Transverse colon (tissue), 4 donors: ENCODE data around the gene COL6A1. TPM values are rescaled to one million over a fixed set of nuclear protein-coding genes. Genes with fewer than 3 reads are reported as not detected.
"Not testable (repeated sequence)": the region's sequence is repeated elsewhere in the genome, so short reads cannot be mapped to it uniquely, and the experiment has no call there.

ENCODE experiments used
- DNase-seq: peaks from one replicate; pipeline ENCODE4 v3.0.0-alpha.2; 2019
- H3K27ac ChIP-seq, 4 donors: fragments of 200-600 bp; sonication (generic); 2 replicates each; pipeline ENCODE4 v1.5.1; 2016 to 2018; ENCODE audit warnings: inconsistent platforms in 4 of 4
- H3K27me3 ChIP-seq: fragments of 200-600 bp; sonication (generic); 2 replicates; pipeline ENCODE4 v1.5.1; 2017; ENCODE audit warnings: inconsistent platforms
- H3K36me3 ChIP-seq, 4 donors: fragments of 200-600 bp; sonication (generic); 2 replicates each; pipeline ENCODE4 v1.5.1; 2017 to 2019; ENCODE audit warnings: inconsistent platforms in 4 of 4
- H3K4me1 ChIP-seq, 4 donors: fragments of 200-600 bp; sonication (generic); 2 replicates each; pipeline ENCODE4 v1.5.1; 2017 to 2020; ENCODE audit warnings: inconsistent platforms in 4 of 4
- H3K4me3 ChIP-seq, 4 donors: fragments of 200-600 bp; sonication (generic); 1 replicate in 1 of 4; 2 replicates in 3 of 4; pipeline versions ENCODE4 v1.5.1 to v1.6.1; 2017 to 2019; ENCODE audit warnings: inconsistent platforms in 4 of 4
- H3K9me3 ChIP-seq, 2 donors: fragments of 200-600 bp; sonication (generic); 2 replicates each; pipeline ENCODE4 v1.5.1; 2017 to 2019; ENCODE audit warnings: inconsistent platforms in 2 of 2
- EP300 ChIP-seq: sonication (generic); formaldehyde crosslinking; IDR thresholded peaks from one replicate; pipeline ENCODE4 v1.6.1; 2017; ENCODE audit warnings: antibody characterized with exemption, low read depth
- POLR2A ChIP-seq: fragments of 450-650 bp; IDR thresholded peaks from one replicate; pipeline ENCODE4 v1.6.1; 2016; ENCODE audit warnings: antibody characterized with exemption, mild to moderate bottlenecking, moderate library complexity
- POLR2AphosphoS5 ChIP-seq, 3 donors: sonication (generic); formaldehyde crosslinking; IDR thresholded peaks; one replicate each; pipeline ENCODE4 v1.6.1; 2016; ENCODE audit warnings: antibody characterized with exemption in 3 of 3
- WGBS, 2 donors: methylation state at CpG; one replicate each; pipeline ENCODE4 v1.1.5; 2018; ENCODE audit warnings: low coverage in 1 of 2; 5-methylcytosine and 5-hydroxymethylcytosine counted together
- in situ Hi-C, 4 donors: fragments of 200-750 bp; cut with MboI; loops; one replicate each; pipeline versions ENCODE4 v1.15.0 to v1.15.1; 2017; ENCODE audit warnings: low sequenced_read_pairs in 3 of 4, low pct_ligation_motif_present in 1 of 4, low pct_unique_long_range_greater_than_20kb in 1 of 4
- intact Hi-C: fragments of 100-400 bp; cut with DNase I; formaldehyde crosslinking; loops from one replicate; pipeline ENCODE4 v1.15.1; 2023; ENCODE audit warnings: low total_unique reads
- total RNA-seq, 4 donors: library from RNA; depleted of rRNA; stranded (reverse); fragments of >200 nt; gene quantifications; one replicate each; pipeline ENCODE4 v1.1.0, GENCODE V29; 2016
- TF ChIP-seq, protein P1 (sequence below), 5 experiments: fragments of 200-600 bp in 3 of 5; fragments of 450-650 bp in 2 of 5; sonication (generic) in 3 of 5; IDR thresholded peaks; 1 replicate in 2 of 5; 2 replicates in 3 of 5; pipeline ENCODE4 v1.5.1; 2016 to 2017; ENCODE audit warnings: antibody characterized with exemption in 5 of 5, inconsistent platforms in 3 of 5, mild to moderate bottlenecking in 2 of 5, moderate library complexity in 1 of 5

Gene COL6A1
- total RNA-seq, 4 donors from 2014 or later: 166 to 580 (median 346) TPM

DNA sequence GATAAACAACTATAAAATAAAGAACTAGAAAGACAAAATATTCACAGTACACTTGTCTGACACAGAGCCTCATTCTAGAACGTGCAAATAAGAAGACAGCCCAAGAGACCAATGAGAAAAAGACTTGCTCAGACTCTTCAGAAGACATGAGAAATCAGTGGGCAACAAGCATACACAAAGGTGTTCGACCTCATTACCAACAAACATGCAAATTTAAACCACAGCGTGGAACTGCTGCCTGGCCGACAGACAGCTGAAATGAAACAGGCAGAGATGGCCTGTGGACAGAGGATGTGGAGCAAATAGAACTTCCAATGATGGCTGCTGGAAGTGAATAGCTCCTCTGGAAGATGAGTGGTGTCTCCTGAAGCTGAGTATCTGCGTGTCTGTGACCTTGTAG, 22.4 kb upstream of the COL6A1 start:
- WGBS, 2 donors: 46 to 59% methylated on average over 4 to 5 of the region's 5 CpGs
- no peak for TF ChIP-seq EP300
- TF ChIP-seq, protein P1, sequence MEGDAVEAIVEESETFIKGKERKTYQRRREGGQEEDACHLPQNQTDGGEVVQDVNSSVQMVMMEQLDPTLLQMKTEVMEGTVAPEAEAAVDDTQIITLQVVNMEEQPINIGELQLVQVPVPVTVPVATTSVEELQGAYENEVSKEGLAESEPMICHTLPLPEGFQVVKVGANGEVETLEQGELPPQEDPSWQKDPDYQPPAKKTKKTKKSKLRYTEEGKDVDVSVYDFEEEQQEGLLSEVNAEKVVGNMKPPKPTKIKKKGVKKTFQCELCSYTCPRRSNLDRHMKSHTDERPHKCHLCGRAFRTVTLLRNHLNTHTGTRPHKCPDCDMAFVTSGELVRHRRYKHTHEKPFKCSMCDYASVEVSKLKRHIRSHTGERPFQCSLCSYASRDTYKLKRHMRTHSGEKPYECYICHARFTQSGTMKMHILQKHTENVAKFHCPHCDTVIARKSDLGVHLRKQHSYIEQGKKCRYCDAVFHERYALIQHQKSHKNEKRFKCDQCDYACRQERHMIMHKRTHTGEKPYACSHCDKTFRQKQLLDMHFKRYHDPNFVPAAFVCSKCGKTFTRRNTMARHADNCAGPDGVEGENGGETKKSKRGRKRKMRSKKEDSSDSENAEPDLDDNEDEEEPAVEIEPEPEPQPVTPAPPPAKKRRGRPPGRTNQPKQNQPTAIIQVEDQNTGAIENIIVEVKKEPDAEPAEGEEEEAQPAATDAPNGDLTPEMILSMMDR (IDR thresholded peaks at IDR 0.05): no peak
- no peak for TF ChIP-seq POLR2A
- no peak for TF ChIP-seq POLR2AphosphoS5 (IDR thresholded peaks at IDR 0.05)
- DNase-seq: no peak
- Histone ChIP-seq H3K27ac (peak overlapping the region in 3 of 4 donors; percentile 4 to 69 (median 23)), H3K4me1 (peaks cover 0 to 9% (median under 1%) of the 10 kb centered on the region in 4 donors), H3K36me3 (no peaks in the 10 kb centered on the region), H3K4me3 (no peak overlapping the region), H3K9me3 (no peaks in the 10 kb centered on the region), H3K27me3 (no peaks in the 10 kb centered on the region)
- intact Hi-C loops (no loop called here), in situ Hi-C loops (loop anchor here in 1 of 4 donors (25.0 kb wide), 1 partner anchor 153 kb away; no protein-coding TSS in a partner anchor)

DNA sequence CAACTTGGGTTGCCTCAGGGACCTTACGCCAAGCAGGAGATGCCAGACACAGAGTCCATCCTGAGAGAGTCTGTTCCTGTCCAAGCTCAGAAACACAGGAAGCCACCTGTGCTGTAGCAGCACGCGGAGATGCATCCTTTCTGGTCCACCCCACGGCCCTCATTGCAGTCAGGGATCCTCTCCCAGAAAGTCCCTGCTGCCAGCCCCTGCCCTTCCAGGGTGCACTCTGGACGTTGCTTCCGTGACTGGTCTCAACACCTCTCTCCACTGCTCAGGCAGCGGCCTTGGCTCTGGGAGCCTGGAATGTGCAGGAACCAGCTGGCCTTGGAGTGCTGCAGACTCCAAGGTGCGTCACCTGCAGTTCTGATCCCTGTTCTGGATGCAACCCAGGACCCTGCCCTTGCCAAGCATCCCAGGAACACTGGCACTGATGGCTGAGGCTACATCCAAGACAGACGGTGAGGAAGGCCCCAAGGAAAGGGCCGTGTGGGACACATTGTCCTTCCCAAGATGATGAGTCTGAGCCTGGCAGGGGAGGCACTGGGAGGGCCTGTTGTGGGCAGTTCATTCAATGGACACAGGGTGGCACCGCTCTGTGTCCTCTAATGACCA, 21.7 kb upstream of the COL6A1 start:
- Histone ChIP-seq H3K9me3 (peaks cover 0 to 3% of the 10 kb centered on the region in 2 donors), H3K36me3 (no peaks in the 10 kb centered on the region), H3K27ac (no peak overlapping the region), H3K27me3 (no peaks in the 10 kb centered on the region), H3K4me1 (peaks cover 0 to 6% (median 0%) of the 10 kb centered on the region in 4 donors), H3K4me3 (no peak overlapping the region)
- intact Hi-C loops: no loop called here
- 82% methylated on average over 11 of the region's 11 CpGs; no CpG with 5 or more reads in 1 of the 2 donors for WGBS, 2 donors
- no peak for DNase-seq
- in situ Hi-C loops: loop anchor here in 1 of 4 donors (25.0 kb wide), 1 partner anchor 152 kb away; no protein-coding TSS in a partner anchor
- TF ChIP-seq POLR2A (no peak), EP300 (no peak), POLR2AphosphoS5 (IDR thresholded peaks at IDR 0.05) (no peak)
- TF ChIP-seq, protein P1 (IDR thresholded peaks at IDR 0.05): no peak

DNA sequence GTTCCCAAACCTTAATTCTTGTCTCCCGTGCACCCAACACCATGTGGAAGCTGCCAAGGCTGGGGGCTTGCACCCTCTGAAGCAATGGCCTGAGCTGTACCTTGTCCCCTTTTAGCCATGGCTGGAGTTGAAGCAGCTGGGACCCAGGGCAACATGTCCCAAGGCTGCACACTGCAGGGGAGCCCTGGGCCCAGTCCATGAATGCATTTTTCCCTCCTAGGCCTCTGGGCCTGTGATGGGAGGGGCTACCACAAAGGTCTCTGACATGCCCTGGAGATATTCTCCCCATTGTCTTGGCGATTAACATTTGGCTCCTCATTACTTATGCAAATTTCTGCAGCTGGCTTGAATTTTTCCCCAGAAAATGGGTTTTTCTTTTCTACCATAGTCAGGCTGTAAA, 20.2 kb upstream of the COL6A1 start:
- H3K27ac ChIP-seq, H3K4me3 ChIP-seq, H3K9me3 ChIP-seq, DNase-seq, H3K27me3 ChIP-seq, intact Hi-C loops, H3K36me3 ChIP-seq, H3K4me1 ChIP-seq: not testable (repeated sequence)
- 72 to 75% methylated on average over 1 to 2 of the region's 2 CpGs for WGBS, 2 donors
- in situ Hi-C loops: loop anchor here in 1 of 4 donors (25.0 kb wide), 1 partner anchor 151 kb away; no protein-coding TSS in a partner anchor

DNA sequence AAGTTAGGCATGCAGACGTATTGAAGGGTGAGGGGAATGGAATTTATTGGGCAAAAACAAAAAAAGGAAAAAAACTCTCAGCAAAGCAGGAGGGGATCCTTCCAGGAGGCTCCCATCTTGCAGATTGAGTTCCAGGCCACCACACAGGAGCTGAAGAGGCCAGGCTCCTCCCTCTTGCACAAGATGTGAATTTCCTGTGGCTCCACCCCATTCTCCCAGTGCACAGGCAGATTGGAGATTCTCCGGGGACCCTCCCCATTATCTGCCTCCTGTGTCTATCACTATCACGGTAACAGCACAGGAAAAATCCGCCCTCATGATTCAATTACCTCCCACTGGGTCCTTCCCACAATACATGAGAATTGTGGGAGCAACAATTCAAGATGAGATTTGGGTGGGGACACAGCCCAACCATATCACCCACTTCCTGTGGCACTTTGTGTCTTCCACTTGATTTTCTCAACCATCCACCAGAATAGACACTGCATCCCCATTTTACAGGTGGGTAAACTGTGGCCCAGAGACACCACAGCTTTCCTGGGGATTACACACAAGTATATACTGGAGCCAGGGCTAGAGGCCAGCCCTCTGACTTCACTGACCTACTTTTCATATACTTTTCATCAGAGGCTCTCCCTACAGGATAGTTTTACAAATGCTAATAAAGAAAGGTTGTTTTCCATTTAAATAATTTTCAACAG, 18.9 kb upstream of the COL6A1 start:
- in situ Hi-C loops: loop anchor here in 1 of 4 donors (25.0 kb wide), 1 partner anchor 150 kb away; no protein-coding TSS in a partner anchor
- no peak for DNase-seq
- TF ChIP-seq POLR2AphosphoS5 (IDR thresholded peaks at IDR 0.05) (no peak), EP300 (no peak), POLR2A (no peak)
- TF ChIP-seq, protein P1 (IDR thresholded peaks at IDR 0.05): no peak
- Histone ChIP-seq H3K27ac (no peak overlapping the region), H3K4me1 (peaks cover 0 to 6% (median 0%) of the 10 kb centered on the region in 4 donors), H3K4me3 (no peak overlapping the region), H3K36me3 (no peaks in the 10 kb centered on the region), H3K9me3 (peaks cover 0 to 3% of the 10 kb centered on the region in 2 donors), H3K27me3 (no peaks in the 10 kb centered on the region)
- WGBS, 2 donors: 44 to 84% methylated on average over 1 to 4 of the region's 4 CpGs
- intact Hi-C loops: no loop called here
